Stimulated activated CD8-positive, alpha-beta memory T cell treated with anti-CD3 and anti-CD28 coated beads, Interleukin-15, amount 100 ng/mL, for 48 hours (primary cell): ENCODE measurements around the gene PAM16.
A peak's percentile ranks its signal among the peaks of the same experiment; 100 is the strongest.

Experiments used
- DNase-seq, 2 donors: peaks; one replicate each; pipeline ENCODE4 v3.0.0-alpha.2; 2020; ENCODE audit warnings: low read depth in 2 of 2

PAM16 gene

DNA sequence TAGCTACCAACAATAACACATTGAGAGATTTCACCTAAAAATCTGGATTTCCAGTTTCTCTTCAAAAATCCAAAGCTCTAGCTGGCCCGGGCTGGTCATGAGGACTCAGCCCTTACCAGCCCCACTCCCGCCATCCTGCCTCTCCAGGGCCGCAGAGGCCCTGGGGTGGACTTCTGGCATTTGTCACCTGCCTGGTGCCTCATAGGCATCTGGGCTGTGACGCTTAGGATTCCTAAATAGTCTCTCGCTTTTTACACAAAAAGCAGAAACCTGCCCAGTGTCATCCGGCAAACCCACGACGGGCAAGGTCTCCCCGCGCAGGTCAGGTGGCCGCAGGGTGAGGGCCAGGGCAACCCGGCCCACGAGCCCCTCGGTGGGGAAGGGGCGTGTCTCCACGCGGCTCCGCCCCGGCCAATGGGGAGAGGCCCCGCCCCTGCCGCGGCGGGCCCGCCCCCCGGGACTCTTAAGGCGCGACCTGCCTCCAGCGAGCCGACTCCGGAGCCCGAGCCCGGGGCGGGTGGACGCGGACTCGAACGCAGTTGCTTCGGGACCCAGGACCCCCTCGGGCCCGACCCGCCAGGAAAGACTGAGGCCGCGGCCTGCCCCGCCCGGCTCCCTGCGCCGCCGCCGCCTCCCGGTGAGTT lies 20.4 kb upstream of the PAM16 start, which contains the start of gene VASN:
TSS of gene VASN (plus strand) at position 492 of the 644 bp plus-strand sequence. CDS start 9,030 bp downstream, outside the sequence.
- peak; percentile 56 to 57 for DNase-seq

DNA sequence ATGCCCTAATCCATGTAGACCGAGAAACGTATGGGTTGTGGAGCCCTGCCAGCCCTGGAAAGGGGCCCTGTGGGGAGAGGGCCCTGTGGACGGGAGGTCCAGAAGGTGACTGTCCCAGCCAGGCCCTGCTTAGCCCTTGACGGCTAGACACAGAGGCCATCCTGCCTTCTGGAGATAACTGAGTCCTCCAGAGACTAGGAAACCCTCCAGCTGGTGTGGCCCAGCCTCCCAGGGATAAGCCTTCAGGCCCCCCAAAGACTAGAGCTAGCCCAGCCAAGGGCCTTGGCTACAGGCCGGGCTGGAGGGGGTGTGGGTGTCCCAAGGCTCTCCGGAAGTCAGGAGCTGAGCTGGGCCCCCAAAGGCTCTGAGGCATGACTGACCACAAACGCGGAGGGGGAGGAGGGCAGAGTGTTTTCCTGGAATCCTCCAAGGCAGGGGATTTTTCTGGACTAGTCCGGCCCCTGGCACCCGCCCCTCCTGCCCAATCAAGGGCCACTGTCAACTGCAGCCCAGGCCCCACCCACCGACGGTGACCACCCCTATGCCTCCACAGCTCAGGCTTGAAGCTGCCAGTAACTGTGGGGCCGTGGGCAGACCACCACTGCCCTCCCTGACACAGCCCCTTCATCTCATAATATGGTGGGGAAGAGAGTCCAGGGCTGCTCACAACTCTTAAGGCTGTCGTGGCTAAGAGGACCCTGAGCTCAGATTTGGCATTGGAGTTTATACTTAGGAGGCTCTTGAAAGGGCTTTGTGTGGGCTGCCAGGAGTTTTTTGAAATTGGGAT lies 19.6 kb upstream of the PAM16 start:
- no peak for DNase-seq

DNA sequence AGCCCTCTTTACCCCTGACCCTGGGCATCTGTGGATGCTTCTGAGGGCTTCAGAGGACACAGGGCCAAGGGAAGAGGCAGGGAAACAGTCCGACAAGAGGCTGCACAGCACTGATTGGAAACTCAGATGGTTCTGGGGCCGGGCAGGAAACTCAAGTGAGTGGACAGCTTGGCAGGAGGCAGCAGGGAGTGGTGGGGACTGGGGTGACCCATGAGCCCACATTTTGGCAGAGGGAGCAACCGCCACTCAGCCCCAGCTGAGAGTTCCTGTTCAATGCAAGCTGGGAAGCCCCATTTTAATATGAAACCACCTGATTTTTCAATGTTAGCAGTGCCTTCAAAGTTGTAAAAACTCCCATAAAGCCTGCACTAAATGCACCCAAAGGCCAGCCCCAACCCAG lies 19.0 kb upstream of the PAM16 start:
- no peak for DNase-seq

DNA sequence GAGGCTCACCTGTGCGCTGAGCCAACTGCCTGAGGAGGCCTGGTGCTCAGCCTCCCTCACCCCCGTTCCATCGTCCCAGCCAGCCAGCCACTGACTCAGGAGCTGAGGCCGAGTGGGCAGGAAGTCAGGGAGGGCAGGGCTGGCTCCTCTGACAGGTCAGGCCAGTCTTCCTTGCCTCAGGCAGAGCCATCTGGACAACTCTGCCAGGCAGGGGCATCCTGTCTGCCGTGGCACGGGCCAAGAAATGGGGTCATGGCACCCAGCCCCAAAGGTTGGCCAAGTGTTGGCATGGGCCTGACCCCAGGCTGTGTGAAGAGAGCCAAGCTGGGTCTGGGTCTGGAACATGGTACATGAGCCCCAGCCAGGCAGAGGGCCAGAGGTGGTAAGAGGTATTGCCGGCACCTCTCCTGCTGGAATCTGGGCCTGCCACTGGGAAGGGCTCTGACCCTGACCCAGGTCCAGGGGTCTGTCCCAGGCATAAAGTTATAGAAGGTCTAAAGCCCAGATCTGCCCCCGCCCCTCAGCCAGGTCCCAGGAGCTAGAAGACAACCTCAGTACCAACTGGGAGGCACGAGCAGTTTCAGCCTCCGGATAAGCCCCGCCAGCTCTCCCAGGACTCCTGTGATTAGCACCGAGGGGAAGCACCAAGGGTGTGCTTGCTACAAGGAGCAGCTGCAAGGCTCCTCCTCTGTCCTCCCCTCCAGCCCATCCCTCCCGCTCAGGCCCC lies 18.0 kb upstream of the PAM16 start:
- DNase-seq: no peak

DNA sequence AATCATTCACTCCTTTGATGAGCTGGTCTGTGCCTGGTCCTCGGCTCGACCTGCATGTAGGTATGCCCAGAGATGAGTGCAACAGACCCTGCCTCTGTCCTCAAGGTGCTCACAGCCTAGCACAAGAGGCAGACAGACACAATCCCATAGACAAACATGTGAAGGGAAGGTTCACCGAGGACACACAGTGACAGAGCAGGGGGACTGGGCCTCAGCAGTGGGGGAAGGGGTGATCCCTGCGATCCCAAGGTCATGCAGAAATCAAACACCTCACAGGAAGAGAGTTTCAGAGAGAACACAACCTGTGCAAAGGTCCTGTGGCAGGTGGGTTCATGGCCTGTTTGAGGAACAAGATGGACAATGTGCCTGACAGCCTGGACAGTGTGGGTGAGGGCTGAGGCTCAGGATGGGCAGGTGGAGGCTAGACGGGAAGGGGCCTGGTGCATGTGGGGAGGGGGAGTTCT lies 16.3 kb upstream of the PAM16 start:
- DNase-seq: no peak

DNA sequence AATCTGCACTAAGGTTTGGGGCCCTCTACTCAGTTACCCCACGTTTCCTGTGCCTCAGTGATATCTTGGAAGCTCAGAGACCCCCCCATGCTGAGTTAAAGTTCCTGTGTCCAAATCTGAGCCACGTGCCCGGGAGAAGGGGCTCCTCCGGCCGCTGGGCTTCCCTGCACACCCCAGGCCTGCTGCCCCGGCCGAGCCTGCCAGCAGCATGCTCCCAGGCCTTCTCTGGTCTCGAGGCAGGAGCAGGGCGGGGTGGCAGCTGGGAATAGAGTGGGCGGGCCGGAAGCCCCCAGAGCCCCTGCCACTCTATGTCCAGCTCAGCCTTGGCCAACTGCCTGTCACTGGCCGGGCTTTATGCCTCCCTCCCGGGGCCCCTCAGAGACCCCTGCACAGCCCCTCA lies 14.9 kb upstream of the PAM16 start:
- no peak for DNase-seq

DNA sequence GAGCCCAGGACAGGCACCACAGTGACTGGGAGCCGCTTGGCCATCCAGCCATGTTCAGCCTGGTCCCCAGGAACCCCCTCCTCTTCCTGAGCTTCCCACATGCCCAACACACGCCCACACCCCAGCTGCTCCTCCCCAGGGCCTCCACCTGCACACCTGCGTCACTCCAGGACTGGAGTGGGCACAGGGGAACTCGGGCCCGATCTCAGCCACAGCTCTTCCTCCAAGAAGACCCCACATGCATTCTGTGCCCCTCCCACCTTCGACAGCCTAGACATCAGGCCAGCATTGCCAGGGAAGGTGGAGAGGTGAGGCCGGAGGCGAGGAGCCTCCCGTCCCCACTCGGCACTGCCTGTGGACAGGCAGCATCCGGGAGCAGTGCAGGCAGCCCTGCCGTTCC lies 14.5 kb upstream of the PAM16 start:
- no peak for DNase-seq

DNA sequence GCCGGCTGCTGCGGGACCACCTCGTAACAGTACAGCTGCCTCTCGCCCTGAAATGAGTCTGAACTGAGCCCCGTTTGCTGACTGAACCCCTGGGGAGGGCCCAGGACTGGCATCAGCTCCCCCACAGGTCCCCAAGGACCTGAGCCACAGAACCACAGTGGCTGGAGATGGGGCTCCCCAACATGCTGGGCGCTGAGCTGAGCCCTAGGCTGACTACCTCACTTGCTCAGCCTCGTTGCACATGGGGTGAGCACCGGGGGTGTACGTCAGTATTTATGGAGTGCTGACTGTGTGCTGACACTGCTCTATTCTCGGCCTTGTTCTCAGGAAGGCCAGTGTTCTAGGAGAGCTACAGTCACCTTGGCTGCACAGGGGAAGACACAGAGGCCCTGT lies 13.9 kb upstream of the PAM16 start:
- no peak for DNase-seq

DNA sequence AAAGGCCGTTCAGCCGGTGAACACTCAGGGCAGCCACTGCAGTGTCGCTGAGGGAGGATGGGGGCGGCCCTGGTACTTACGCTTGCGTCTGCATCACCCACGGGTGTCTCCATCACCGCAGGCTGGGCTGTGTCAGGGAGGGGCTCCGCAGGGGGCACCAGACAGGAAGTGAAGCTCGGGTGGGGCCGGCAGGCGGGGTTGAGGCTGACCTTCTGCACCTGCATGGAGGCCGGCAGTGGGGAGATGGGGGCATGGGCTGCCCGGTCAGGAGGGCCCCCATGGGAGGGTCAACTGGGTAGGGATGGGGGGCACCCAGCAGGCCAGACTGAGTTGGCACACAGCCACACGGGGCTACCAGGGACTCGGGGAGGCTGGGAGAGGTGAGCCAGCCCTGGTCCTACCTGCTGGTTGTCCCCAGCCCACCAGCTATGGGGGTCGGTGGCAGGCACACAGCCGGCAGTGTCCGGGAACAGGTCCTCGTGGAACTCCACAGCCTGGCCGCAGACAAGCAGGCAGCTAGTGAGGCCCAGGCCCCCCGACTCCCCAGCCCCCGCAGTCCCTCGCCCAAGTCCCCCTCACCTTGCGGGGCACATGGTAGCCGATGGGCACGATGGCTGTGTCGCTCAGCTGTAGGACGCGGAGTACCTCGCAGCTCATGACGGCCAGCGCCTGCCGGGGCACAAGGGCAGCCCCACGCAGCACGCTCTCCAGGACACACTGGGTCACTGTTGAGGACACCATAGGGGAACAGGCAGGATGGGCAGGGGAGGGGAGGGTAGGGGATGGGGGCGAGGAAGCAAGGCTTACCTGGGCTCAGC lies 13.3 kb upstream of the PAM16 start:
- DNase-seq: no peak

DNA sequence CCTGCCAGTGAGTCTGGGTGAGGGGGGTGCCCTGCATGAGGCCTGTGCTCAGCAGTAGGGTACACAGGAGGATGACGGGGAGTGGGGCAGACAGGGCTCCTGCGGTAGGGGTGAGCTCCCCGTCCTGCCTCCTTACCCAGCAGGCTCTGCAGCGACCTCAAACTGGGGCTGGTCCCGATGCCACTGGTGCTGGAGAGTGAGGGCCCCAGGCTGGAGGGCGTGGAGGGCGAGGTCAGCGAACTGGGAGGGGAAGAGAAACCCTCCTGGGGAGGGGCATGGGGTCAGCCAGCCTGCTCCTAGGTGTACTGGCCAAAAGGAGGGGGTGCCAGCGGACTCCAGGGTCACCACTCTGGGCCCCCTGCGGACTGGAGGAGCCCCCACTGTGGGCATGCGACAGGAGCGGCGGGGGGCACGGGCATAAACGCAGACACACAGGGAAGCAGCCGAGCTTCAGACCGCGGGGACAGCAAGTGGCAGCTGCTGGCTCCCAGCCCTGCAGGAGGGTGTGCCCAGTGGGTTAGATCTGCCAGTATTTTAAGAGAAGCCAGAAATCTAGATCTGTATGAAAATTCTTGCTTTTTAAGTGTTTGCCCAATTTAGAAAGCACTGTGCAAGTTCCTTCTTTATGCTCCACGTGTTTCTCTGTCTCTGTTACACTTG lies 11.5 kb upstream of the PAM16 start:
- no peak for DNase-seq

DNA sequence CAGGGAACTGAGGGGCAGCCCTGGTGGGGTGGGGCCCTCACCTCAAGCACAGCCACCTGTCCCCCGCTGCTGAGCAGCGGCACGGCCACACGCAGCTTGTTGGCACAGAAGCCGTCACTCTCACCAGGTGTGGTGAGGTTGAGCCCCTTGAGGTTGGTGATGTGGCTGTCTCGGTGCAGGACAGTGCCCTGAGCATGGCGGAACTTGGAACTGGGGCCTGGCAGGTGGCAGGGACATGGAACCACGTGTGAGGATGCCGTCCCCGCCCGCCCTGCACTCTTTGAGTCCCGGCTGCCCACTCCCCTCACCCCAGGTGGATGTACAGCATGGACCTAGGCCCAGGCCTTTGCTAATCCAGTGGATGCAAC lies 10.8 kb upstream of the PAM16 start:
- no peak for DNase-seq

DNA sequence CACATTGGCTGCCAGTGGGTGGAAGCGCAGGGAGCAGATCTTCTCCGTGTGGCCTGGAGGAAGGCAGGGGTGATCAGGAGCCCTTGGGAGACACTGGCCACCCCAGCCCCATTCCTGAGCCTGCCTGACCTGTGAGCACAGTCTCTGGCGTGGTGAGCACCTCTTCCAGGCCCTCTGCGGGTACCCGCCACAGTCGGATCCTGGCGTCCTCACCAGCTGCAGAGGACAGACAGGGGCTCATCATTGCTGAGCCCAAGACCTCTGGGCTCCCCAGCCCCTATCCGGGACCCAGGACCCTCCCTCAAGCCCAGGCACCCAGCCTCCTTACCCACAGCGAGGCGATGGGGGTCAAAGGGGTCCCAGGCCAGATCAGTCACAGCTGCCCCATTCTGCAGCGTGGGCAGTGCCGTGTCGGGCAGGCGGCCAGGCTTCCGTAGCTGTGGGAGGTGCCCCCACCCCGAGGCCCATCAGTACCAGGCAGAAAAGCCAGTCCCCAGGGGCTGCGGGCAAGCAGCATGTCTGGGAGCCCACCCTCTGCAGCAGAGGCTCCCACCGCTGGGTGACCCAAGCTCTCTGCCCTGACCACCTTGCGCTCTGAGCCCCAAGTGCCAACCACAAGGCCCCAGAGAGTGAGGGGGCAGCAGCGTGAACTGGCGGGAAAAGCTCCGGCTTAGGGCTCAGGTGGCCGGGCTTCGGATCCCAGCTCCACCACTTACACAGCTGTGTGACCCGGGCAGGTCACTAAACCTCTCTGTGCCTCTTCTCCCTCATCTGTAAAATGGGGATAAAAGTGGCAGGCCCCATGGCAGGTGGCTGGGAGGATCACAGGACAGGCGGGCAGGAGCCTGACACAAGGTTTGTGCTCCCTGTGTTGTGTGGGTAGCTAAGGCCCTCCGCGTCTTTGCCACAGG lies 10.2 kb upstream of the PAM16 start:
- no peak for DNase-seq

DNA sequence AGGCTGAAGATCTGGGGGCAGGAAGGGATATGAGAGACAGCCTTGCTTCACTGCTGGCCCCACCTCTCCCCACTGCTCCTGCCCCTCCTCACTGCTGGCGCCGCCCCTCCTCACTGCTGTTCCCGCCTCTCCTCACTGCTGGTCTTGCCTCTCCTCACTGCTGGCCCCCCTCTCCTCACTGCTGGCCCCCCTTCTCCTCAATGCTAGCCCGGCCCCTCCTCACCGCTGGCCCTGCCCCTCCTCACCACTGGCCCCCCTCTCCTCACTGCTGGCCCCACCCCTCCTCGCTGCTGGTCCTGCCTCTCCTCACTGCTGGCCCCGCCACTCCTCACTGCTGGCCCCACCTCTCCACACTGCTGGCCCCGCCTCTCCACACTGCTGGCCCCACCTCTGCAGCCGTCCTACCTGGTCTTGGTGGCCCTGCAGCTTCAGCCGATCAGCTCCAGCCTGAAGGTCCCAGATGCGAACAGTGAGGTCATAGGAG lies 9.5 kb upstream of the PAM16 start:
- no peak for DNase-seq

DNA sequence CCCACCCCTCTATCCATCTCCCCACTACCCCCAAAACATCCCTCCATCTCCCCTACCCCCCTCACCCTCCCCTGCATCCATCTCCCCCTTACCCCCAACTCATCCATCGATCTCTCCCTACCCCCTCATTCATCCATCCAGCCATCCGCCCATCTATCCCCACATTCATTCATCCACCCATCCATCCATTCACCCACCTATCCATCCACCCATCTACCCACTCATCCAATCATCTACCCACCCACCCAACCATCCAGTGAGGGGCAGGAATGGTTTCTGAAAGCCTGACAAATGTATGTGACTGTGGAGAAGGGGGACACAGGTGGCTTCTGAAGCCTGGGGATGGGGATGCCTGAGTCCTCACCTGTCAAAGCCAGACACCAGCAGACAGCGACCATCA lies 8.8 kb upstream of the PAM16 start:
- no peak for DNase-seq

DNA sequence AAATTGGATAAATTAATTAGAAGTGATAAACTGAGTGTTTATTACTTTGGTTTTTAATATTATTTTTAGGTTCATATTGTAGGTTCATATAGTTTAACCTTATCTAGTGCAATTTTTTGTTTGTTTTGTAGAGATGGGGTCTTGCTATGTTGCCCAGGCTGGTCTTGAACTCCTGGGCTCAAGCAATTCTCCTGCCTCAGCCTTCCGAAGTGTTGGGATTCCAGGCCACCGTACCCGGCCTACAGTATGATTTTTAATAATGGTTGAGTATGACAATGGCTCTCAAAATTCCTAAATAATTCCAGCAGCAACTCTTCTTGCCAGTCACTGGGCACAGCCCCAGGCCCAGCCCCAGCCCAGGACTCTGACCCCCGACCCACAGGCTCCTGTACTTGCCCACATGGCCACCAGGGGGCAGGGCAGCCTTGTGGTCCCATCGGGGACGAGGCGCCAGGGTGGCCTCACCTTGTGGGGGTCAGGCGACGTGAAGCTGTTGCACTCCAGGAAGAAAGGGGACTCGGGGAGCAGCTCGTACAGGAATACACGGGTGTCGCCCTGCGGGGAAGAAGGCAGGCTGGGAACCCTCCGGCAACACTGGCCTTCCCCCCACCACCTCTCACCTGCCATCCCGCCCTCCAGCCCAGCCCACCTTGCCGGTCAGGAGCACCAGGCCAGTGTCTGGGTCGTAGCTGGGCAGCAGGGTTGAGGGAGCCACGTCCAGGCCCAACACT lies 7.9 kb upstream of the PAM16 start:
- peak; percentile 43 for DNase-seq

DNA sequence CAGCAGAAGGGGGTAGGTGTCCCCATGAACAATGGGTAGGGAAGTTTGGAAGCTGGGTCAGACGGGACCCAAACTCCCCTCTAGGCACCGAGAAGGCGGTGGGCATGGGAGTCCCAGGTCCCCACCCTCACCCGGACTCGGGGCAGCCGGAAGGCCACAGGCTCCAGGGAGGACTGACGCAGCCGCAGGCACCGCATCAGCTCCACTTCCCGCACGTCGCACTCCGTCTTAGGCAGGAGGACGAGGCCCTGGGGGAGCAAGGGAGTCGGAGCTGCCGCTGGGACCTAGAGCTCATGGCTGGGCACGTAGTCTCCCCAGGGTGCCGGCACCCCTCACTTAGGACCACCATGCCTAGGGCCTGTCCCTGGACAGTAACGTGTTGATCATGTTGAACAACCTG lies 7.1 kb upstream of the PAM16 start:
- DNase-seq: no peak

DNA sequence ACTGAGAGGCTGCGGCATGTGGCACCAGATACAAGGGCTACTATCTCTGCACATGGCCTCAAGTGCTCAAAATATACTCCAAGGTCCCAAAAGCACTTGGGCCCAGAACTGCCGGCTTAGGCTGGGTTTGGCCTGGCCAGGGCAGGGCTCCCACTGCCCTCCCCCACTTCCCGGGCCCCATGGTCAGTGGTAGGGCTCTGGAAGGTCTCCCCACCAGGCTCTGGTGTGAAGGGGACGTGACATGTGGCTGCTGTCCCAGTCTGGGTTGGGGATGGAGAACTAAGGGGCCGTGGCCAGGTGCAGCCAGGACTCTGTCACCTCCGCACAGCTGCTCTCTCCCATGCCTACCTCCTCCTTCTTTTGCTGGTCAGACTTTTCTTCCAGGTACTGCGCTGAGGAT lies 5.7 kb upstream of the PAM16 start:
- DNase-seq: no peak

DNA sequence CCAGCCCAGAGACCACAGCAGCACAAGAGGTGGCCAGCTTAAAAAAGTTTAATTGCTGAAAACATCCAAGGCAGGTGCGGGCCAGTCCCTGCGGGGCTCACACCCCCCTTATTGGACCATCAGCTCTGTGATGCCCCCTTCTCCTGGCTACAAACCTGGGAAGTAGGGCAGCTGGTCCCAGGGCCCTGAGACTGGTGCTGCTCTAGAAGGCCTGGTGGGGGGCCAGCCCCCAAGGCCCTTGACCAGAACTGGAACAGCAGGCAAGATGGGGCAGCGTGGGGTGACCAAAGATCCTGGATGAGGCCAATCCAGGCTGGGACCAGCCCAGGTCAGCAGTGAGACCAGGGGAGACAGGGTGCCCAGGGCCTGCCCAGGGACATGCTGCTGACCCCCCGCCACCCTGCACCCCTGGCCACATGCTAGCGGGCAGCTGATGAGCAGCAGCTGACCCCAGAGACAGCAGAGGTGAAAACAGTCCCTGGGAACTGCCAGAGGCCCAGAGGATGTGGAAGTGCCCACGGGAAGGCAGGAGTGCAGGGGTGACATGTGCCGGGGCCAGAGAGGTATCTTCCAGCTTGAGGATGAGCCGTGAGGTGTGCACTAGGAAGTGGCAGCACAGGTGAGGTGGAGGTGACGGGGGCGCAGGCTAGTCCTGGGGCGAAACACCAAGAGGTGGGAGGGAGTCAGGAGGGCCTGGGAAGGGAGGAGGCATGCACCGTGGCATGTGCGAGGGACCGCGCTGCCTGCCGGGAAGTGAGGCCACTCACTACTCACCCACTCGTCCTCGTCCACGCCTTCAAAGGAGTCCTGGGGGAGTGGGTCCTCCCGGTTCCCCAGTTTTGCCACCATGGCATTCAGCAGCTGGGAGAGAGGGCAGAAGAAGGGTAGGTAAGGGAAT lies 3.6 kb upstream of the PAM16 start:
- no peak for DNase-seq
